HG03354 (cell line): ENCODE results near the gene CD46.

Experiments
- ATAC-seq: cut with Tn5 transposase; IDR thresholded peaks from one replicate; pipeline ENCODE4 v1.9.1; 2021; ENCODE audit warnings: mild to moderate bottlenecking; ENCODE audit not compliant: unreplicated experiment, poor library complexity, severe bottlenecking

Gene CD46

DNA sequence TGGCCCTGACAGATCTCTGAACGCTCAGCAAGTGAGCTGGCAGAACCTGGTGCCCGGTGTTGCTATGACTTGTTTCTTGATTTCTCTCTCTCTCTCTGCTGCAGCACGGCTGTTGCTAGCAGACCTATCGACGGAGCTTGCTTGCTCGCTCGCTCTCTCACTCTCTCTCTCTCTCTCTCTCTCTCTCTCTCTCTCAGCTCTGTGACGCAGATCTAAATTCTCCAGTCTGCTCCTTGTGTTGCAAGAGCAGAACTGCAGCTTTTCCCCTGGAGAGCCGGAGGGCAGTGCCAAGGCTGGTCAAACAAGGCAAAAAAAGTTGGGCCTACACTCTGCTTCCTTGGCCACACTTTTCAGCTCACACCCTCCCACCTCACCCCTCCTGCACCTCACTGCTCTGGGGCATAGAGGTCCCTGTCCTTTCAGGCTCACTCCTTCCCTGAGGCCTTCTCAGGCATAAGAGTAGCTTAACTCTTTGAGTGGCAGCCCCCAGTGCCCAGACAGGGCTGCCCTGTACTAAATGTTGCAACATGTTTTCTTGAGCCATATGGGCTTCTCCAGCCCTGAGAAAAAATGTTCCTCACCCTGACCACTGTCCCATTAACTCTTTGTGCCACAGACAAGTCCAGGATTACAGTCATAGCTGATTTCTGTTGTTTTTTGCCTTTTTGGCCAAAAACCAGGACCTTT, 72.2 kb downstream of the CD46 start:
- peak; percentile 26 for ATAC-seq

DNA sequence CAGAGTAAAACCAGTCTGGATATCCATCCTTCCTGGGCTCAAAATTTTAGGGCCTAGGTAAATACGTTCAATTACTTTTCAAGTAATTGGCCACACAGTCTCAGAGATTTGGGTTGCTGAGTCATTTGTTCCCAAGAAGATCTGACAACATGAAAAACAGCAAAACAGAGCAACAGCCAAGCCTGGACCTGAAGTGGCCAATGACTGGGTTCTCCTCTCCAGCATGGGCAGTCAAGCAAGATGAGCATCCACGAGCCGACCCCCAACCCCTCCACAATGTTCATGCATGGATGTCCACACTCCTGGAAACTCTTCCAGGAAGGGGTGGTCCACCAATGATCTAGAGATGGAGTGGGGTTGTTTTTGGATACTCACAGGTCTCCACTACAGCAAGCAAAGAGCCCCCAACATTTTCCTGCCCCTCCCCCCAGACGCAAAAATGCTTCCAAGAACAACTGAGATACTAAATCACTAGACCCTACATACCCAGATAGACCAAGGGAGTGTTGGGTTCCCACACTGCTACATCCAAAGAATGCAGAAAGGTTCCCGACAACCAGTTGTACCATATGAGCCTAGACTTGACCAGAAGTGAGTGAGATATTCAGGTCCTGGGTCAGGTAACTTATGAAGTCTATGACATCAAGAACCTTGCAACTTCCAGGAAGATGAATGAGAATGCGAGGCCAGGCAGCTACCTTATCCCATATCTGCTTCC, 73.0 kb downstream of the CD46 start:
- no peak for ATAC-seq

DNA sequence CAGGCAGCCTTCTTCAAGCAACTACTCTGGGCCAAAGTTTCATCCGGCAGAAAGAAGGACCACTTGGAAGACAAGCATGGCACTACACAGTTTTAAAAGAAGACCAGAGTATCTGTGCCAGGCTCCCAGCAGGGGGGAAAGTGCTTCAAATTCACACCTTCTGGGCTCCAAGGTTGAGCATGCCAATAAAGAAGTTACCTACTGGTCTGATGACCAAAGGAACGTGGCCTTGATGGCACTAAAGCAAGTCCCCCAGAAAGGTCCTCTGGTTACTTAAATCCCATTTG, 73.5 kb downstream of the CD46 start:
- no peak for ATAC-seq

DNA sequence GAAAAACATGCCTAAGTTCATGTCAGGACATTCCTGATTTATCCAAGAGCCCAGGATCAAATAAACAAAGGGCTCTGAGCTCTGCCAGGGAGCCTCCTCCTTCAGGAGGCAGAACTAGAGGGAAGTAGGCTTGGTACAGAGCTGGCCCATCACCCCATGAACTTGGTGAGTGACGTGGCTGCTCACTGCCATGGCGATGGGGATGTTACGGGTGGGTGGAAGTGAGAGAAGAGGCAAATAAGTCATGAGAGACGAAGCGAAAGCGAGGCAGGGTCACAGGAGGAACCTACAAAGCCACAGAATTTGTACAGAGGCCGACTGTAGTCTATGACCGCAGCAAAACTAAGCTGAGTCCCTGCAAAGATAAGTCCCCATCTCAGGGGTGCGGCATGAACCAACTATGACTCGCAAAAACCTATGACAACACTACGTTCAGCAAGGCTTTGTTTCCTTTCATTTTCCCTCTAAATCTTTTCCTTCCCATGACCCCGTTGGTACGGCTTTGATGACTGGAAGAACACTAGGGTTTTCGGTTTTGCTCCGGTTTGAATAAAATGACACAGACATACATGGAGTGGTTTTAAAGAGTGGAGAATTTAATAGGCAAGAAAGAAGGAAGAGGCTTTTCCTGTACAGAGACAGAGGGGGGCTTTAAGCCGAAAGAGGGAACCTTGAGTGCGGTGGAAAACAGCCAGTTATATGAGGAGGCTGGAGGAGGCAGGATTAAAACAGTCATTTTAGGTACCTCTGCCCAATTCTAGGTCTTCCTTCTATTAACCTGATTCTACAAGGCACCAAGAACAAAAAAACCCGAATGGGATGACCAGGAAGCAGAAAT, 74.1 kb downstream of the CD46 start:
- ATAC-seq: peak; percentile 70

DNA sequence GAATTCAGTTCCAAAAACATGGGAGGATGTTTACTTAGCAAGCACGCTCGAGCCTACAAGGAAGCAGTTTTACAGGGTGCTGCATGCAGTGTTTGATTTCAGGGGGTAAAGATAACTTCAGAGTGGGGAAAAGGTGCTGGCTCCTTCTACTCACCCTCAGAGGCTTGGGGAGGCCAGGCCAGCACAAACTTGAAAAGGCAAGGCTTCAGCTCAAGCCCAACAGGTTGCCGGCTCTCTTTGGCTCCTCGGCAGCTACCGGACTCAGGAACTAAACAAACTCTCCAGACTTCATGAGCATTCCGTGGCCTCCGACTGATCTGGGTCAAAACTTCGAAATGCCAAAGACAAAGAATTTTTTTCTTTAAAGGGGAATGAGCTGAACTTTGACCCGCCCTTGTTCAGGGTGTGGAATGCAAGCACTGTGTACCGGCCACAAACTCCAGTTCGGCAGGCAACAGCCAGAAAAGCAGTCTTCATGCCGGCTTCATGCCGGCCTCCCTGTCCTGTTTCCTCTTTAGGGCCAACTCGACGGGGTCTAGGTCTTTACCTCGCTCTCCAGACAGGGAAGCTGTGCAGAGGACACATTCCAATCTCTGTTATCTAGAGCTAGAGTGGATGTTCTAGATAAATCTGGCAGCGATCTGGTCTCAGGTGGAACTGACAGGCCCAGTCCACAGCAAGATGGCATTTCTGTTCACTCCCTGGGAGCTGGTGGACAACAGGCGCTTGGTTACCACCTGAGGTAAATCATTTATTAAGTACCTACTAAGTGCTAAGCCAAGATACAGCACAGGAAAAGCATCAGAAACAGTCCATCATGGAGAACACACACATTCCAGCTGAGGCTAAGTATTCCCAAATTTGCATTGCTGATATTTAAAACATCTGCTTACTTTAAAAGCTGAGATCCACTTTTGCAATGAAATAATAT, 75.0 kb downstream of the CD46 start:
- ATAC-seq: no peak

DNA sequence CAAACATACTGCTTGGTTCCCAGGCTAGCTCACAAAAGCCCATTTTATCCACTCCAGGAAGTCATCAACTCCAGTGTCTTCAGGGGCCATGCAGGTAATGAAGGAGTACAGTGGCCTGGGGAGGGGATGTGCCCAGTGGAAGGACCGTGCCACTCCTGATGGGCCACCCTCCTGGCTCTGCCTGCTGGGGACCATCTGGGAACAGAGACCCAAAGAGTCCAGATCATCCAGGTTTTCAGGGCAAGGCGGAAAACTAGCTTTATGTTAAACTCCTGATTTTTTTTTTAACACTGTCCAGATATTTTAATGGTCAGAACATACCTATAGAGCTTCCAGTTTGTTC, 75.6 kb downstream of the CD46 start:
- no peak for ATAC-seq

DNA sequence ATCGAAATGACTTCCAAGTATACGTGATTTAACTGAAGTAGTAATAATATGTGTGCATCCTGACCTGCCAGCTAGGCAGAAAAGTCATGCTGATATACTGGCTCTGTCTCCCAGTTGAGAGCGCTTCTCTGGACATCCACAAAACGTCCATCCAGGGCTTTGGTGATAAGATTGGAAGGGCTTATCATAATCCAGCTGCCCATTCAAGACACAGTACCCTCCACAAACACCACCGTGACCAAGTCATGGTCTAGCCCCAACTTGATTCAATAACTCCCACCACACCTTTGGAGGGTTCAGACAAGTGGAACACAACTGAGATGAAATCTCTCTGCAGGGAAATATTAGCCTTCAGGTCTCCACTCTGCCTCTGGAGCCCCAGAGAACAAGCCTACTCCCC, 76.2 kb downstream of the CD46 start:
- no peak for ATAC-seq

DNA sequence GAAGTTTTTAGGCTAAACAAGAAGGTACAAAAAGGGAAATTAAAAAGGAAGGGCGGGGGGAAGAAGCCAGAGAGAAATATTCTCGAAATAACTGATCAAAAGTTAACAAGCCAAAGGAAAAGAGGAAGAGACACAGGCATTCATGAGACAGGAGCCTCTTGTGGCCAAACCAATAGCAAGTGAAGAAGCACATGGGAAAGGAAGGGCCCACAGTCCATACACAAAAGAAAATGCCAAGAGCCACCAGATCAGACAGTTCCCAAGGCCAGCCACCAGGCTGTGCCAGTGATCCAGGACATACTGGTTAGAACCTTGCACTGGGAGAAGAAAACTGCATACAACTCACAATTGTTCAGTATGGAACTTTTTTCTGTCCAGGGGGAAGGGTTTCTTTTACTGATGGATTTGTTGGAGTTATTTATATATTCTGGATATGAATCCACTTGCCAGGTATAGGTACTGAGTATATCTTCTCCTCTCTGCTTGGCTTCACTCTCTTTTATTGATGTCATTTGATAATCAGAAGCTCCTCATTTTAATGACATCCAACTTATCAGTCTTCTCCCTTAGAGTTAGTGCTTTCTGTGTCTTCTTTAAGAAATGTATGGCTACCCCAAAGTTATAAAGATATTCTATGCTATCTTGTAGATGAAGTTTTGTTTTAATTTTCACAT, 76.8 kb downstream of the CD46 start:
- ATAC-seq: peak; percentile 27

DNA sequence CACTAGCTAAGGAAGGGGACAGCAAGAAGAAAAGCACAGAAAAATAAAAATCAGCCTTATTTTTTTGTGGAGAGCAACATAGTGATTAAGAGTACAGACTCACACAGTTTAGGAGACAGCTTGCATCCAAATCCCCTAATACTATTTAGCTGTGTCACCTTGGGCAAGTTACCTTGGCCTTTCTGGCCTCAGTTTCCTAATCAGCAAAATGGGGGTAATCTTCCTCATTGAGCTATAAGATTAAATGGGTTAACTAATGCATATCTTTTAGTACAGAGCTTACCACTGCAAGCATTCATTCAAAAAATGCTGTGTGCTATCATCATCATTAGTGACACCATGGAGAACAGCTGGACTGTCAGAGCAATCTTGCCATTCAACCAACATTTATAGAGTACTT, 77.7 kb downstream of the CD46 start:
- ATAC-seq: no peak

DNA sequence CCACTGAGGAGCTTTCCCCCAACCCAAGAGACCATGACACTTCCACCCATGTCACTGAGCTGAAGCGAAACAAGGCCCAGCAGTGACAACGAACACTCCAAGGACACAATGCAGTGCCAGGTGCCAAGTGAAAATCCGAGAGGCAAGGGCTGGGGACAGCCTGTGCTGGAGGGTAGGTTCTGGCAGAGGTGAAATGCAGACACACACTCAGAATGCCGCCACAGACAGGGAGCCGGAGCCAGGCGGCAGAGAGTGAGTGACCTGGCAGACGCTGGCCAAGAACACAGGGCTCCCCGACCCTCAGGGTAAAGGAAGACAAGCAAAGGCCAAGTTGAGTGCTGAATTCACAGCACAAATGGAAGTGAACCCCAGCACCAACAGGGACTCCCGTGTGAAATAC, 78.9 kb downstream of the CD46 start:
- no peak for ATAC-seq

DNA sequence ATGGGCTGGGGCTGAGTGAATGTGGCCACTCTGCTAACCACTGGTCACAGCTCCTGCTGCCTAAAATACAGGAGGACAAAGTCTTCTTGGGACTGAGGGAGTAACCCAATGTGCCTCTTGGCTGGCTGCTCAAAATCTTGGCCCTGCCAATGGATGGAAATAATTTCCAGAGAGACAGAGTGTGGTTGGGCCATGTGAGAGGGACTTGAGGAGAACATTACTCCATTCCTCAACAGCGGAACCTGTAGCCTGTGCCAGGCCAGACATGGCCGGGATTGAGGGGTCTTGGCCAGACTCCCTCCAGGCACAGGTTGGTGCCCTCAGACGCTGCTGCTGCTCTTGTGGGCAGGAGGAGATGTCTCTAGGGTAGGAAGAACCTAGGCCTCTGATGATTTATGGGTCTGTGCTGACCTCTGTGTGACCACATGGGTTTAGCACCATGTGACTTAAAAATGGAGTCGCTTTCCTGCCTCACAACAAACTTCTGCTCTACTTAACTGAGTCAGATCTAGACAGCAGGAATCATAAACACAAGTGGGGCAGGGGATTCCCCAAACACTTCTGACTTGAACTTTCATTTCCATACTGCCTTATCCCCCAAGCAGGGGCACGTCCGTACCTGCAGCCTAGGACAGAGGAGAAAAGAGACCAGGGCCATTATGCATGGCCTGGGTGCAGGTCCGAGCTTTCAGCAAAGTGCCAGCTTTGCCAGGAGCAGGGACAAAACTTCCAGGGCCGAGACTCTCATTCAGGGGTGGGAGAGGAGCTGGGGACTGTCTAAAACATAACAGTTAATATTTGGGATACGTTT, 79.9 kb downstream of the CD46 start:
- ATAC-seq: peak; percentile 86

DNA sequence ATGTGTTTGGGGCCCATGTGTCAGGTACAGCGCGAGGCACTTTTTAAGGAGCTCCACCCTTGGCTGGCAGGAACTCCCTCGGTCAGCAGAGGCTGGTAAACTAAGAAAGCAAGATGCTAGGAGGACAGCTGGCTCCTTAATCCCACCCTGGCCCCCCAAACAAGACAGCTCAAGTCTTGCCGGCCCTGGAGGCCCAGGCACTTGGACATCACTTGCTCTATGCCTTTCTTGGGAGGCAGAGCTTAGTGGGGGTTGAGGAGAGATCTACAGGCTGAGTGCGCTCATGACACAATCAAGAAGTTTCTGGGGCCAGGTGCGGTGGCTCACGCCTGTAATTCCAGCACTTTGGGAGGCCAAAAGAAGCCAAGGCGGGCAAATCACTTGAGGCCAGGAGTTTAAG, 80.9 kb downstream of the CD46 start:
- no peak for ATAC-seq

DNA sequence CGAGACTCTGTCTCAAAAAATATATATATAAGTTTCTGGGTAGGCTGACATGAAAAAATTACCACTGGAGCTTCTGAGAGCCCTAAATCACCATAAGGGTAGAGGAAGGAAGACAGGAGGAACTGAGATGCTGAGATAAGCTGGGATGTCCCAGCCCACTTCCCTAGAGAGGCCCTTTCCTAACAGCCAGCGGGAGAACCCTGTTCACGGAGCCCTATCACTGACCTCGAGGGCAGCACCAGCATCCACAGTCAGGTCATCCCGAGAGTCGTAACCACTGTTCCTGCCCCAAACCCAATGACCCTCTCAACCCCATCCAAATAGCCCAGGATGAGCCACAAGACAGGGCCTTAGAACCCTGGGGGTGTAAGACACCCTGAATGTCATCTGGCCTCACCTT, 81.5 kb downstream of the CD46 start:
- no peak for ATAC-seq

DNA sequence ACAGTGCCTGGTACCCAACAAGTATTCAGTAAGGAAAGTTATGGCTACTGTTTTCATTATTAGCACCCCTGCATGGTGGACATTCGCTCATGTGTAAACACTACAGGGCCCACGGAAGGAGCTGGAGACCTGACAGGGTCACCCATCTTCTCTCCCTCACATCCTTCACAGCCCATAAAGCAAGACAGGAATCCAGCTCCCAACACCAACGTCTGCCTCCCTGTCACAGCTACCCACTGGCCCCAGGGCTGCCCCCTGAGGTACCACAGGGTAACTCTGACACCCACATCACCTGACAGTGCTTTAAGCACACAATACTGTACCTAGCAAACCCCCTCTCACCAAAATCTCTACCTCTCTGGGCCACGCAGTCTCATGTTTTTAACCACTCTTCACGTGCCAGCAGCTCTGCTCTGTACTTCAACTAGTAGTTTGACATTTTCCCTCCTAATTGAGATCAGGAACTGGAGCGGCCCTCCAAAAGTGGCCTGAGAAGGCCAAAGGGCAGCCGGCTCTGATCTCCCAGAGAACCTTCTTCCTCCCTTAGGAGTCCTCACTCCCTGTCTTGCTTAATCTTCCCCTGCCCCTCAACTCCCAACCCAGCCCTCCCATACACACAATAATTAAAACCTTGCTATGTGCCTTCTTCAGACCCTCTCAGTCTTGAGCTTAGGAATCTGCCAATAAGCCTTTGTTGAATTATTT, 82.3 kb downstream of the CD46 start:
- no peak for ATAC-seq

DNA sequence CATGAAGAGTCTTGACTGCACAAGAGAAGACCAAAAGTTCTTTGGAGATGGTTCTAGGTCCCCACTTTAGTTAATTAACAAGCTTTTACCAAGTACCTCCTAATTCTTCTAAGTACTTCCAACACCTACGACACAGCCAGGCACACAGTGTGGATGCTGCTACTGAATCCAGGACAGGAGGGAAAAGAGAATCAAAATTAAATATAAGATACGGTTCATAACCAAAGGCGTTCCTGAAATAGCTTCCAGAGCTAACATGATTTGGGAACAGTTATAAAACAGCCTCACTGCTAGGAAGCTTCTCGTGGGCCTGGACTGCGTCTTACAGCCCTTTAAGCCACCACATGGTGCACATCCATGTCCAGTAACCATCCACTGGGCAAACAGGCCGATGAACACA, 84.1 kb downstream of the CD46 start:
- no peak for ATAC-seq

DNA sequence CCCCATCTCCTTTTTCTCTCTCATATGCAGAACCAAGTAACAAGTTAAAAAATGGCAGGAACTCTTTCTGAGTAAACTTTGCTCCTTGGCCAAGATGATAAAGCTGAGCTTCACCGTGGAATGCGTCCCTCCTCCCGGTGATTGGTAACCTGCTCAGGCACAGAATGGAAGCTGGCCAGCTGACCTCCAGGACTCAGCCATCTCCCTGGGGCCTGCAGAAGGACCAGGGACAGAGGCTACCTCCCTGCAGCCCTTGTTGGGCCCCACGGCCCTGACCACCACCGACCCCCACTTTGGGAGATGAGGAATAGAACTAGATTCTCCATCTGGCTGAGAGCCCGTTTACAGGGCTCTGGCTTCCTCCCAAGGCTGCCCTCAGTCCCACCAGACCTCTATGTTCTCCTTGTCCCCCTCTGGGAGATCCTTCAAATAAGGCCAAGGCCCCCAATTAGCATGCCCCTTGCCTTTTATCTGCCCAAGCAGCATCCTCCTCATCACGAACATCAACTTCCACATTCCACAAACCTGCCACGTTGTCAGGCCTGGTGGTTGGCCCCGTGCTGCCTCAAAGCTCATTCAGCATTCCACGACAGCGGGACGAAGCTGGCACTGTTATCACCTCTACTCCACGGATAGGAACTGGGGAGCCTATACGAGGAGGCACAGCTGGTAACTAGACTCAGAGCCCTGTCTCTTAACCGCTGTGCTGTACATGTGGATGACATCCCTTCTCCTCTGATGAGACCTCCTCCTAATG, 84.9 kb downstream of the CD46 start:
- no peak for ATAC-seq

DNA sequence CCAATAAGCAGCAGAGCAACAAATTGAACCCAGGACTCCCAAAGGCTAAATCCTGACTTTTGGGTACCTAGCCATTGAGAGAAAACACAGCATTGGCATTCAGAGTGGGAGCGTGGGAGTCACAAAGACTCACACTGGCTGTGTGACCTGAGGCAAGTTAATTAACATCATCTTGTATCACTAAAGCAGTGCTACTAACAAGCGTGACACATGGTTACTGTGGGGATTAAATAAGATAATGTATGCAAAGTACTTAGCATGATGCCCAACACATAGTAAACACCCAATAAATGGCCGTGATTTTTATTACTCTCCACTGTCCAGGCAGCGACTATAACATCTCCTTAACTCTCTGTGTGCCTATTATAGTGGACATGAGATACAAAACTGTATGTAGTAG, 85.8 kb downstream of the CD46 start:
- ATAC-seq: no peak
